Immature natural killer cell (primary cell): ENCODE data around the gene DNM2. TPM values are rescaled to one million over a fixed set of nuclear protein-coding genes. Genes with fewer than 3 reads are reported as not detected.

Source experiments
- DNase-seq, 3 donors: peaks; one replicate each; pipeline ENCODE4 v3.0.0; 2022; ENCODE audit warnings: mixed read lengths in 1 of 3
- H3K27ac Mint-ChIP-seq, 6 donors: one replicate each; pipeline ENCODE4 v1.8.0; 2020; ENCODE audit warnings: mixed read lengths in 6 of 6, mild to moderate bottlenecking in 5 of 6, inconsistent platforms in 4 of 6, moderate library complexity in 3 of 6
- H3K27me3 Mint-ChIP-seq, 3 donors: one replicate each; pipeline ENCODE4 v1.8.0; 2020 to 2021; ENCODE audit warnings: low read depth in 3 of 3, mild to moderate bottlenecking in 3 of 3, mixed read lengths in 3 of 3, moderate library complexity in 3 of 3, inconsistent platforms in 1 of 3
- H3K36me3 Mint-ChIP-seq, 3 donors: one replicate each; pipeline ENCODE4 v1.8.0; 2020; ENCODE audit warnings: mixed read lengths in 3 of 3, inconsistent platforms in 2 of 3, mild to moderate bottlenecking in 2 of 3
- H3K4me1 Mint-ChIP-seq, 2 donors: one replicate each; pipeline ENCODE4 v1.8.0; 2020; ENCODE audit warnings: inconsistent platforms in 2 of 2, mild to moderate bottlenecking in 2 of 2, mixed read lengths in 2 of 2, moderate library complexity in 1 of 2
- H3K4me3 Mint-ChIP-seq, 5 donors: one replicate each; pipeline ENCODE4 v1.8.0; 2020; ENCODE audit warnings: mild to moderate bottlenecking in 5 of 5, mixed read lengths in 5 of 5, inconsistent platforms in 3 of 5, moderate library complexity in 3 of 5
- H3K9me3 Mint-ChIP-seq, 6 donors: one replicate each; pipeline ENCODE4 v1.8.0; 2020; ENCODE audit warnings: mild to moderate bottlenecking in 6 of 6, mixed read lengths in 6 of 6, inconsistent platforms in 4 of 6, moderate library complexity in 3 of 6
- polyA plus RNA-seq, 3 donors: library from polyadenylated mRNA; unstranded; fragments of 300-500 nt; fragmentation: Illumina TruSeq; gene quantifications; one replicate each; pipeline ENCODE4 v1.2.3, GENCODE V29; 2021

Gene DNM2
- polyA plus RNA-seq, 3 donors from 2014 or later: 62.9 to 170 (median 92.7) TPM

DNA sequence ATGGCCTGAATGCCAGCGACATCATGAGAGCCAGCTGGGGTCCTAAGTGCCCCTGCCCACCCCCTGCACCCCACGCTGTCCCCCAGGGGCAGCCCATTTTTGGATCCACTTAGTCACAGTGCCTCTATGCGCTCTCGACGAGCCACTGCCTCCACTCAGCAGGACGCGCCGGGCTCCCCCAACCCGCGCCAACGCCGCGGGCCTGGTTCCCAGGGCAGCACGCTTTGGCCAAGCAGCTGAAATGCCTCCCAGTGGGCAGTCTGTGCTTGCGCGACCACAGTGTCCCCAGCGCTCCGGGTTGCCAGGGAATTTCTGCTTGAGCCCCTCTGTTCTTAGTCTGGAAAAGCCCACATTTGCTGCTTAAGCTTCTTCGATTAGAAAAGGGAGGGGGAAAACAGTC lies 78.8 kb downstream of the DNM2 start:
- Mint-ChIP-seq H3K9me3 (no peaks in the 10 kb centered on the region), H3K27ac (peak overlapping the region; percentile 99 to 100 (median 100))

DNA sequence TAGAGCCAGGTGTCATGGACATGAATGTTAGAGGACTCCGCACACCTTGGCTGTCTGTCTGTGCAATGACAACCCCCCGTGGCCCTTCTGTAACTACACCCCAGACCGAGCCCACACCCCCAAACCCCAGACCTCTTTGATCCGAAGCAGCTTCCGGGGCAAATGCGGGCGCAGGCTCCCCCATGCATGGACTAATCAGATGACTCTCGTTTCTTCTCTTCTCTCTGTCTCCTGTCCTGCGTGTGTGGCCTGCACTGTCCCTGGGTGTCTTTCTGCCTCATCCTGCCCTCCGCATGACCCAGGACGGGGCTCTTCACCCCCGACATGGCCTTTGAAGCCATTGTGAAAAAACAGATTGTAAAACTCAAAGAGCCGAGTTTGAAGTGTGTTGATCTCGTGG lies 79.2 kb downstream of the DNM2 start:
- Mint-ChIP-seq H3K4me3 (peak overlapping the region; percentile 82 to 95 (median 89)), H3K4me1 (peaks cover 69 to 81% of the 10 kb centered on the region in 2 donors), H3K27ac (peak overlapping the region; percentile 99 to 100 (median 100)), H3K9me3 (no peaks in the 10 kb centered on the region), H3K27me3 (peaks cover 15 to 31% (median 21%) of the 10 kb centered on the region in 3 donors), H3K36me3 (peaks cover 8 to 23% (median 9%) of the 10 kb centered on the region in 3 donors)
- DNase-seq: peak; percentile 88 to 89 (median 88)

More for the DNA sequence above, 78.8 kb downstream of the DNM2 start:
- no peak for DNase-seq
- Mint-ChIP-seq H3K4me1 (peaks cover 69 to 82% of the 10 kb centered on the region in 2 donors), H3K36me3 (peaks cover 9 to 23% (median 9%) of the 10 kb centered on the region in 3 donors), H3K4me3 (peak overlapping the region; percentile 82 to 95 (median 89)), H3K27me3 (peaks cover 15 to 31% (median 21%) of the 10 kb centered on the region in 3 donors)

DNA sequence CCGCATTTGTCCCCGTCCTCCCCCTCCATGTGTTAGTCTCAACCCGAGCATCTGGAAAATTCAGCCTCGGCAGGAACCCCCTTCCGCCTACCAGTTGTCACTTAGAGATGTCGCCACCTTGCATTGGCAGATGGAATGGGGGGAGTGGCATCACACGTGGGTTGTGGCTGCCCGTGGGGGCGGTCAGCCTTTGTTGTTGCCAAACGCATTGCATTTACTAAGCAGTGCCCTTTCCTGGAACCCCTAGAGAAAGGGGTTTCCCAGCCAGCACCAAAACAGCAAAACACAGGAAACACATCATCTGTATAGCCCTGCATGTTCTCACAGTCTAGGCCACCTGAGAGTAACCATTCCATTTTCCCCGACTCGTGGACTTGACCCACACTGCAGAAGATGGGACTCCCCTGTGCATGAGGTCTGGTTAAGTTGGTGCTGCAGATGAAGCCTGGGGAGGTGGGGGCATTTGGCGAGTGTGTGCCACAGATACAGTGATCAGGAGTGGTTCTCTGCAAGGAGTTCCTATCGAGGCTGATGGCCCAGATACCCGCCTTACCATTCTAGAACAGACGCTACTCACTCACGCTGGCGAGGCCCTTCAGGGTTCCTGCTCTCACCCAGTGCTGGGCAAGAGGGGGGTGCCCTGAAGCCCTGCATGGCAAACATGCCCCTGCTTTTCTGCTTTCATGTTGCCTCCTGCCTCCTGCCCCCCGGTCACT lies 79.8 kb downstream of the DNM2 start:
- H3K36me3 Mint-ChIP-seq: peaks cover 5 to 21% (median 9%) of the 10 kb centered on the region in 3 donors
- DNase-seq: peak; percentile 98 to 99 (median 98)
- H3K4me1 Mint-ChIP-seq: peaks cover 69 to 78% of the 10 kb centered on the region in 2 donors
- peak overlapping the region; percentile 99 to 100 (median 100) for H3K27ac Mint-ChIP-seq
- peaks cover 15 to 29% (median 21%) of the 10 kb centered on the region in 3 donors for H3K27me3 Mint-ChIP-seq
- H3K4me3 Mint-ChIP-seq: peak overlapping the region; percentile 82 to 95 (median 89)
- no peaks in the 10 kb centered on the region for H3K9me3 Mint-ChIP-seq

DNA sequence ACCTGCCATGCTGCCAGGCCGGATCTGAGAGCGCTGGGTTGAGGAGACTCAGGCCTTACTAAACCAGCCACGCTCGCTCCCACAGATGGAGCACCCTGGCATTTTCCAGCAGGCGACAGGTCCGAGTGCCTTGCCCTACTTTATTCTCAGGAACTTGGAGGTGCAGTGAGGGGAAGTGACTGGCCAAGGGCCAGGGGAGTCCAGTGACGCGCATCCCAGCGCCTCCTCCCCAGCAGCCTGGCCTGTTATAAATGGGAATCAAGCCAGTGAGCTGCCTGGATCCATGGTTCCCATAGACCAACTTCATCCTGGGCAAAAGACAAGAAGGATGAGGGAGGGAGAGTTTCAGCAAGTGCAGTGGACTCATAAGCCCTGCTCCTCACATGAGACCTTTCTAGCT lies 82.6 kb downstream of the DNM2 start:
- peak overlapping the region; percentile 99 to 100 (median 100) for H3K27ac Mint-ChIP-seq
- H3K27me3 Mint-ChIP-seq: peaks cover 18 to 31% (median 21%) of the 10 kb centered on the region in 3 donors
- peaks cover 48 to 57% of the 10 kb centered on the region in 2 donors for H3K4me1 Mint-ChIP-seq
- no peaks in the 10 kb centered on the region for H3K9me3 Mint-ChIP-seq
- H3K4me3 Mint-ChIP-seq: peak overlapping the region in 3 of 5 donors; percentile 89 to 95 (median 91)
- H3K36me3 Mint-ChIP-seq: peaks cover 6 to 32% (median 11%) of the 10 kb centered on the region in 3 donors
- DNase-seq: no peak

DNA sequence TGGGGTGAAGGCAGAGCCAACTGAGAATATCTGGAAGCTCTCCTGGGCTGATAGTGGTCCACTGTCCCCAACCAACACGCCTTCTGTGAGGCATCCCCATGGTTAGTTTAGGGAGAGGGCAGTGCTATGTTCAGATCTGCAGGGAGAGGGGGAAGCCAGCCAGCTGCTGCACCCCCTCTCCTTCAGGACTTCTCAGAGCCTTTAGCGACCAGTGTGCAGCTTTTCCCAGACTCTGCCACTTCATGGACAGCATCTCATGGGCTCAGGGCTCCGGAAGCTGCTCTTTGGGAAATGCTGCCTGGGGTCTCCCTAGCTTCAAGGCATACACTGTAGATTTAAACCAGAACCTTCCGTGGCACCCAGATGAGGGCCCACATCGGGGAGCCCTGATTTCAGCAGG lies 84.6 kb downstream of the DNM2 start:
- peaks cover 10 to 17% (median 14%) of the 10 kb centered on the region in 3 donors for H3K27me3 Mint-ChIP-seq
- no peak for DNase-seq
- no peak overlapping the region for H3K4me3 Mint-ChIP-seq
- H3K27ac Mint-ChIP-seq: peak overlapping the region in 4 of 6 donors; percentile 12 to 78 (median 62)
- H3K4me1 Mint-ChIP-seq: peaks cover 33 to 37% of the 10 kb centered on the region in 2 donors
- H3K36me3 Mint-ChIP-seq: peaks cover 6 to 30% (median 8%) of the 10 kb centered on the region in 3 donors
- H3K9me3 Mint-ChIP-seq: no peaks in the 10 kb centered on the region

DNA sequence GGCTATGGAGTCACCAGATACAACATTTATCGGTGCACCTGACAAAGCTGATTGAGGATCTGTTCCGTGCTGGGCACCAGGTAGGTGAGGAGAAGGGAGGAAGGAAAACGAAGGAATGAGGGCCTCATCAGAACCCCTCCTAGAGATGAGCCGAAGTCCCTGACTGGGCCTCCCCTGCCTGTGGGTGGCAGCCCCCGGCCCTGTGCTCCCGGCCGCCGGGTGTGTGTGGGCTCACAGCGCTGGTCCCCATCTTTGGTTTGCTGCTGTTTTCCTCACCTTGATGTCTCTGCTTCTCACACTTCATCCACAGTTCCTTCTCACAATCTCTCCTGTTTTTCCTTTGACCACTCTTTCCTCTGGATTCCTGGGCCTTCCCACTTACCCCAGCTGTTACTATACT lies 85.4 kb downstream of the DNM2 start:
- no peak for DNase-seq
- Mint-ChIP-seq H3K9me3 (no peaks in the 10 kb centered on the region), H3K4me1 (peaks cover 26 to 33% of the 10 kb centered on the region in 2 donors), H3K27ac (peak overlapping the region in 4 of 6 donors; percentile 63 to 86 (median 76)), H3K36me3 (peaks cover 7 to 30% (median 11%) of the 10 kb centered on the region in 3 donors), H3K27me3 (peaks cover 5 to 10% (median 7%) of the 10 kb centered on the region in 3 donors), H3K4me3 (peak overlapping the region in 1 of 5 donors; percentile 53)

DNA sequence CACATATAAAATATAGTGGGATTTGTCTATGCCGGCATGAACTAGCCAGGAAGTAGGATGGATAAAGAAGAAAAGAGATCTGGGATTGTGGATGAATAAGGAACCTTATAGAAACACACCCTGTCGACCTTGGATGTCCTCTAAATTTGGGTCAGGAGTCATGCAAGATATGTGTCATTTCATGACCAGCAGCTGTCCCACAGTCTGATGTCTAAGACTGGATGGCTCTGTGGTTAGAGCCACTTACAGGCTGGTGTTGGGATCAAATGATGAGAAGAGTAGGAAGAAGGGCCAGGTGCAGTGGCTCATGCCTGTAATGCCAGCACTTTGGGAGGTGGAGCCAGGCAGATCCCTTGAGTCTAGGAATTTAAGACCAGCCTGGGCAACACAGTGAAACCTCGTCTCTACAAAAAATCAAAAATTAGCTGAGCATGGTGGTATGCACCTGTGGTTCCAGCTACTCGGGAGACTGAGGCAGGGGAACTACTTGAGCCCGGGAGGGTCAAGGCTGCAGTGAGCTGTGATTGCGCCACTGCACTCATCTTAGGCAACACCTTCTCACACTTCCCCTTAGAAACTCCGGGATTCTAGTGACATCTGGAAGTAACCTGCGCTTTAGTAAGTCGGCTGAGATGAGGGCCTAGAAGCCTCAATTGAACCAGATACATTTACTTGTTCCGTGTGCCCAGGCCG lies 87.3 kb downstream of the DNM2 start:
- Mint-ChIP-seq H3K9me3 (no peaks in the 10 kb centered on the region), H3K27ac (peak overlapping the region; percentile 11 to 78 (median 52)), H3K27me3 (peaks cover 3 to 8% (median 4%) of the 10 kb centered on the region in 3 donors), H3K4me1 (peaks cover 26 to 33% of the 10 kb centered on the region in 2 donors), H3K36me3 (peaks cover 17 to 33% (median 22%) of the 10 kb centered on the region in 3 donors), H3K4me3 (no peak overlapping the region)
- no peak for DNase-seq

DNA sequence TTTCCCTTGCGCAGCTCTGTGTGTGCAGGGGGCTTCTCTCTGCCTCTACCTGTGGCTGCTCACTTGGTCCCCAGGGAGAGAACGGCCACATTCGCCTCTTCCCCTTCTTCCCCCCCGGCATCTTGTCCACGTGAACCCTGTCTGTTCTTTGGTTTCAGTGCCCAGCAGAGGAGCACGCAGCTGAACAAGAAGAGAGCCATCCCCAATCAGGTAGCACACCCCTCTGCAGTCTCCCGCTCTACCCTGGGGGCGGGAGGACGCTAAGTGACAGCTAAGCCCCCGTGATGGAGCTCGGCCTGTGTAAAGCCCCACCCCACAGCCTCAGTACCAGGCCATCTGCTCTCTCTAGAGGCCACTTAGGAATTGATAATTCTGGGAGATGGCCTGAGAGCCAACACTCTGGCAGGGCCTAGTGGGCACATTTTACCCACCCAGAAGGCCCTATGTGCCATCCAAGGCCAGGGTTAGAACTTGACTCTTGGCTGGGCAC lies 87.9 kb downstream of the DNM2 start:
- H3K4me1 Mint-ChIP-seq: peaks cover 23 to 32% of the 10 kb centered on the region in 2 donors
- H3K27me3 Mint-ChIP-seq: peaks cover 3 to 6% (median 4%) of the 10 kb centered on the region in 3 donors
- peaks cover 17 to 33% (median 22%) of the 10 kb centered on the region in 3 donors for H3K36me3 Mint-ChIP-seq
- DNase-seq: no peak
- no peaks in the 10 kb centered on the region for H3K9me3 Mint-ChIP-seq
- peak overlapping the region in 3 of 6 donors; percentile 35 to 46 (median 45) for H3K27ac Mint-ChIP-seq
- no peak overlapping the region for H3K4me3 Mint-ChIP-seq

DNA sequence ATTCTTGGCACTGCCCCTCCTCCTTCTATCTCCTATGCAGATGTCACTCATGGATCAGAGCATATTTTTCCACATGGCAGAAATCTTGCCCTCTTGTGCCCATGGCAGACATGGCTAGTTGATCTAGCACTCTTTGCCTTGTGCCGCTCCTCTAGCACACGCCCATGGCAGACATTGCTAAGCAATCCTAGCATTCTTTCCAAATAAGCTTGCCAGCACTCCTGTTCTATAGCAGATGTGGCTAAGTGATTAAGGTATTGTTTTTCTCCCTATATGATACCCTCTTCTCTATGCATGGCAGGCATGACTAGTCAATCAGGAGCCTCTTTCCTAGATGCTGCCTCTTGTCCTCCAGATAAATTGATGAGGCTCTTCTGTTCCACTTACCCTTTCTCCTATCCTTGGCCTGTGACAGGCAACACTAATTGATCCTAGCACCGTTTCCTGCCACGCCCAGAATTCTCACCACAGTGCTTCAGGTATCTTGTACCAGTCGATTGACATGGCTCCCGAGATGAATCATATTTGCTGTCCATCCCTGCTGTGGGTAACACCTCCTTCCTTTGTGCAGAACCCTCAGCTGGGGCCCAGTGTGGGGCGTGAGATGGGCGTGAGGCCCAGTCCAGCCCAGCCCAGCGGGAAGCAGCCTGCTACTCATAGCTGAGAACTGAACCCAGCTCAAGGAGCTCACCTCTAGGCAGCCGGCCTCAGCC lies 91.2 kb downstream of the DNM2 start:
- peaks cover 0 to 11% (median 5%) of the 10 kb centered on the region in 3 donors for H3K27me3 Mint-ChIP-seq
- H3K9me3 Mint-ChIP-seq: no peaks in the 10 kb centered on the region
- H3K4me3 Mint-ChIP-seq: peak overlapping the region; percentile 4 to 66 (median 61)
- H3K27ac Mint-ChIP-seq: peak overlapping the region; percentile 71 to 92 (median 83)
- peaks cover 35 to 52% of the 10 kb centered on the region in 2 donors for H3K4me1 Mint-ChIP-seq
- no peak for DNase-seq
- peaks cover 22% of the 10 kb centered on the region in 3 donors for H3K36me3 Mint-ChIP-seq

DNA sequence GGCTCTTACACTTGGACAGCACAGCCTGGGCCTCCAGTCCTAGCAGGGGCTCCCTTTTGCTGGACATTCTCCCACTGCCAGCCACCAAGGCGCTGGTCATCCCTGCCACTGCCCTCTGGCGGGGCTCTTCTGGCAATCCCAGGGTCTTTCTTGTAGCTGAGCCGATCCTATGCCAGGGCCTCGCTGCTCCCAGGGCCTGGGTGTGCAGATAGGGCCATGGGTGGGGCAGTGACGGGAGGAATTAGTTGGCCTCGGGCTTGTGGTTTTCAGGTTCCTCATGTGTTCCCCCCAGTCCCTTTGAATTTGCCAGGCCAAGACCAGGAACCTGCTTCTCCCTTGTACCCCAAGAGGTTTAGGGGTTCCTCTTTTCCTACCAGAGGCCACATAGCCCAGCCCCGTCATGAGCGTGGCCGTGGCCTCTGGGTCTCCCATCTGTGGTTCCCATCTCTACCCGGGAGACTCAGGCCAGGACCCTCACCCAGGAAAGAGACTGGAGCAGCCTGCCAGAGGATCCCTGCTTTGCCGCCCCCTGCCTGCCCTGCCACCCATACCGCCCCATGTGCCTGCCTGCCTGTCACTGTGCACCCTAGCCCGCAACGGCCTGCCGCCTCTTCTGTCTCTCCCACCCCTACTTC lies 91.9 kb downstream of the DNM2 start:
- DNase-seq: no peak
- peak overlapping the region in 1 of 5 donors; percentile 4 for H3K4me3 Mint-ChIP-seq
- H3K27me3 Mint-ChIP-seq: peaks cover 0 to 11% (median 8%) of the 10 kb centered on the region in 3 donors
- H3K4me1 Mint-ChIP-seq: peaks cover 42 to 59% of the 10 kb centered on the region in 2 donors
- no peaks in the 10 kb centered on the region for H3K9me3 Mint-ChIP-seq
- peaks cover 24 to 25% (median 25%) of the 10 kb centered on the region in 3 donors for H3K36me3 Mint-ChIP-seq
- H3K27ac Mint-ChIP-seq: peak overlapping the region; percentile 66 to 88 (median 73)

DNA sequence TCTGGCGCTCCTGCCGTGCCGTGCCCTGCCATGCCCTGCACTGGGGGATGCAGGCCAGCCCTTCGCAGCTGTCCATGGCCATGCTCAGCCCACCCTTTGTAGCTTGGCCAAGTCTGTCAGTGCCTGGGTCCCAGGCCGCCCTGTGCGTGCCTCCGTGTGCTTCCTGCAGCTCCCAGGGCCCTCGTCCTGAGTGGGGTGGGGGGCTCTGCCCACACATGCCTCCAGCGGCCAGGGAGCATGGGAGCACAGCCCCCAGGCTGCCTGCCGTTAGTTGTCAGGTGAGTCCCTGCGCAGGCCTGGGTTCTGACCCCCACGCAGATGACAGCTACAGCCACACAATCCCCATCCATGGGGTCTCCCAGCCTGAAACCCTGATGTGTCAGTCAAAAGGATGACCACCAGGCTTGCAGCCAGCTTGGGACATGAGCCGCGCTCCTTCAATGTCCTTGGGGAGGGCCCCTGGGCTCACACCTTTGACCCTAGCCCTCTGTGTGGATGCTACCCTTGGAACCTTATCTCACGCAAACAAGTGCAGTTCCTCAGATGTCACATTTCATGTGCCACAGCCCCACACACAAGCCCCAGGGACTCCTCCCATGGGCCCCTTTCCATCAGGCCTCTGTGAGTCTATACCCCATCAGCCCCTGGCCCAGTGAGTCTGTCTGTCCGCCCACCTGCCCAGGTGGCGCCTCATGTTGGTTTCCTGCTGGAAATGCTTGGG lies 93.7 kb downstream of the DNM2 start:
- peaks cover 16 to 25% (median 23%) of the 10 kb centered on the region in 3 donors for H3K36me3 Mint-ChIP-seq
- H3K27me3 Mint-ChIP-seq: peaks cover 4 to 13% (median 12%) of the 10 kb centered on the region in 3 donors
- peak overlapping the region in 3 of 6 donors; percentile 16 to 89 (median 31) for H3K27ac Mint-ChIP-seq

DNA sequence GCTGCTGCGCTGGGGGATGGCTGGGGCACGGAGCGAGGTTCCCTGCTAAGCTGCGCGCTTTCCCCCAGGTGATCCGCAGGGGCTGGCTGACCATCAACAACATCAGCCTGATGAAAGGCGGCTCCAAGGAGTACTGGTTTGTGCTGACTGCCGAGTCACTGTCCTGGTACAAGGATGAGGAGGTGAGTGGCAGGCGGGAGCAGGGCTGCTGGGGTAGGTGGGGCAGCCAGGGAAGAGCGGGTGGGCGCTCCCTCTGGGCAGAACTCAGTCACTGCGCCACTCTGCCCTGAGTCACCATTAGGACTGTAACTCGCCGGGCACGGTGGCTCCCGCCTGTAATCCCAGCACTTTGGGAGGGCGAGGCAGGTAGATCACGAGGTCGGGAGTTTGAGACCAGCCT lies 94.3 kb downstream of the DNM2 start:
- Mint-ChIP-seq H3K36me3 (peaks cover 16 to 25% (median 23%) of the 10 kb centered on the region in 3 donors), H3K27me3 (peaks cover 4 to 13% (median 12%) of the 10 kb centered on the region in 3 donors), H3K9me3 (peaks cover 0 to 2% (median 0%) of the 10 kb centered on the region in 6 donors), H3K27ac (peak overlapping the region; percentile 23 to 97 (median 94)), H3K4me3 (no peak overlapping the region), H3K4me1 (peaks cover 50 to 73% of the 10 kb centered on the region in 2 donors)
- DNase-seq: no peak

More for the DNA sequence above, 93.7 kb downstream of the DNM2 start:
- Mint-ChIP-seq H3K4me3 (no peak overlapping the region), H3K4me1 (peaks cover 50 to 71% of the 10 kb centered on the region in 2 donors), H3K9me3 (peaks cover 0 to 2% (median 0%) of the 10 kb centered on the region in 6 donors)
- no peak for DNase-seq
